H1 (cell line): ENCODE results near the gene DPRX. TPM values are rescaled to one million over a fixed set of nuclear protein-coding genes. Genes with fewer than 3 reads are reported as not detected.

Experiments used
- CTCF ChIA-PET: fragments of 300-600 bp; sonication (Branson Sonifier 250); formaldehyde crosslinking; loops from one replicate; lab custom pipeline; 2021; ENCODE audit not compliant: partially characterized antibody; lab: Charles Lee
- POLR2A ChIA-PET: fragments of 300-600 bp; sonication (Branson Sonifier 250); formaldehyde crosslinking; loops from one replicate; lab custom pipeline; 2021; ENCODE audit warnings: inconsistent platforms; ENCODE audit not compliant: partially characterized antibody; lab: Charles Lee
- DNase-seq, 2 experiments: peaks; one replicate each; pipeline versions ENCODE4 v3.0.0 to v3.0.0-alpha.2; 2010 to 2022; ENCODE audit warnings: low spot score in 2 of 2, low read depth in 1 of 2, mixed read lengths in 1 of 2
- FAIRE-seq: peaks from 2 replicates; lab custom pipeline; 2011; peaks lifted over from hg19 to GRCh38; lab: Jason Lieb, UNC
- H2AFZ ChIP-seq: 2 replicates; pipeline ENCODE4 v1.8.1; 2012; ENCODE audit warnings: low read length, inconsistent platforms
- H2AK5ac ChIP-seq: 2 replicates; pipeline ENCODE4 v1.6.1; 2013; ENCODE audit warnings: low read depth, low read length
- H2BK120ac ChIP-seq: replicated peaks from 2 replicates; pipeline ENCODE3; 2013; ENCODE audit warnings: low read depth, low read length, inconsistent platforms
- H2BK12ac ChIP-seq: 2 replicates; pipeline ENCODE4 v1.6.1; 2013; ENCODE audit warnings: low read depth, low read length
- H2BK15ac ChIP-seq: 2 replicates; pipeline ENCODE4 v1.6.1; 2013; ENCODE audit warnings: low read length
- H2BK20ac ChIP-seq: 2 replicates; pipeline ENCODE4 v1.6.1; 2013; ENCODE audit warnings: low read length
- H2BK5ac ChIP-seq: 2 replicates; pipeline ENCODE4 v1.6.1; 2013; ENCODE audit warnings: low read depth, low read length
- H3K14ac ChIP-seq: 2 replicates; pipeline ENCODE4 v1.6.1; 2013; ENCODE audit warnings: inconsistent platforms; ENCODE audit not compliant: insufficient read length
- H3K18ac ChIP-seq: 2 replicates; pipeline ENCODE4 v1.6.1; 2013; ENCODE audit warnings: low read length; ENCODE audit errors: extremely low read depth
- H3K23ac ChIP-seq: 2 replicates; pipeline ENCODE4 v1.6.1; 2013; ENCODE audit warnings: inconsistent platforms; ENCODE audit not compliant: insufficient read length
- H3K23me2 ChIP-seq: 2 replicates; pipeline ENCODE4 v1.6.1; 2013; ENCODE audit warnings: low read depth, low read length
- H3K27ac ChIP-seq: 2 replicates; pipeline ENCODE4 v1.6.1; 2011; ENCODE audit warnings: low read depth, low read length, inconsistent platforms
- H3K27me3 ChIP-seq, 4 experiments: replicated peaks in 1 of 4; 1 replicate in 1 of 4; 2 replicates in 3 of 4; pipeline versions ENCODE4 v1.6.1 to v1.8.1; 2011 to 2013; ENCODE audit warnings: low read length in 3 of 4, mild to moderate bottlenecking in 3 of 4, inconsistent platforms in 2 of 4, mixed read lengths in 2 of 4, moderate library complexity in 1 of 4; ENCODE audit not compliant: control insufficient read depth in 3 of 4, insufficient read depth in 3 of 4; ENCODE audit errors: extremely low read depth in 1 of 4
- H3K36me3 ChIP-seq, 4 experiments: 2 replicates each; pipeline versions ENCODE4 v1.6.1 to v1.8.1; 2011 to 2013; ENCODE audit warnings: mild to moderate bottlenecking in 4 of 4, low read length in 3 of 4, moderate library complexity in 2 of 4, control low read depth in 1 of 4, inconsistent platforms in 1 of 4; ENCODE audit not compliant: insufficient read depth in 4 of 4, control insufficient read depth in 2 of 4
- H3K4ac ChIP-seq: replicated peaks from 2 replicates; pipeline ENCODE3; 2013; ENCODE audit warnings: low read length, low read depth, mixed read lengths, inconsistent platforms; ENCODE audit not compliant: insufficient read length
- H3K4me1 ChIP-seq, 4 experiments: replicated peaks in 1 of 4; 1 replicate in 1 of 4; 2 replicates in 3 of 4; pipeline versions ENCODE4 v1.6.1 to v1.8.1; 2011 to 2013; ENCODE audit warnings: low read length in 3 of 4, inconsistent platforms in 2 of 4, mixed read lengths in 1 of 4; ENCODE audit not compliant: insufficient read depth in 4 of 4, control insufficient read depth in 3 of 4
- H3K4me2 ChIP-seq, 2 experiments: 2 replicates each; pipeline versions ENCODE4 v1.6.1 to v1.8.1; 2011 to 2013; ENCODE audit warnings: low read depth in 2 of 2, low read length in 2 of 2, control low read depth in 1 of 2, inconsistent platforms in 1 of 2, mild to moderate bottlenecking in 1 of 2; ENCODE audit not compliant: insufficient read depth in 1 of 2
- H3K4me3 ChIP-seq, 4 experiments: fragments of 200-600, 300-600 bp in 1 of 4; sonication (generic), shearing (Covaris generic), sonication (Bioruptor Twin) in 1 of 4; 2 replicates each; pipeline versions ENCODE4 v1.5.1 to v1.8.1; 2011 to 2016; ENCODE audit warnings: low read length in 4 of 4, low read depth in 3 of 4, control low read depth in 2 of 4, inconsistent platforms in 2 of 4, mild to moderate bottlenecking in 2 of 4, mixed read lengths in 1 of 4, moderate library complexity in 1 of 4; ENCODE audit not compliant: insufficient read depth in 2 of 4; ENCODE audit errors: extremely low read depth in 1 of 4
- H3K56ac ChIP-seq: replicated peaks from 2 replicates; pipeline ENCODE3; 2013; ENCODE audit warnings: low read depth, mild to moderate bottlenecking, mixed read lengths, low read length, inconsistent platforms; ENCODE audit not compliant: insufficient read length
- H3K79me1 ChIP-seq: 2 replicates; pipeline ENCODE4 v1.6.1; 2013; ENCODE audit warnings: low read depth, low read length, control low read depth
- H3K79me2 ChIP-seq, 2 experiments: 2 replicates each; pipeline versions ENCODE4 v1.6.1 to v1.8.1; 2012 to 2013; ENCODE audit warnings: low read length in 2 of 2, mild to moderate bottlenecking in 2 of 2, inconsistent platforms in 1 of 2; ENCODE audit not compliant: insufficient read depth in 2 of 2, control insufficient read depth in 1 of 2
- H3K9ac ChIP-seq, 4 experiments: replicated peaks in 1 of 4; 1 replicate in 1 of 4; 2 replicates in 3 of 4; pipeline versions ENCODE4 v1.6.1 to v1.8.1; 2011 to 2013; ENCODE audit warnings: low read depth in 3 of 4, low read length in 3 of 4, control low read depth in 2 of 4, mild to moderate bottlenecking in 2 of 4, moderate library complexity in 2 of 4, inconsistent platforms in 1 of 4; ENCODE audit errors: extremely low read depth in 1 of 4
- H3K9me3 ChIP-seq, 2 experiments: 2 replicates each; pipeline versions ENCODE4 v1.6.1 to v1.8.1; 2012 to 2013; ENCODE audit warnings: mild to moderate bottlenecking in 2 of 2, moderate library complexity in 2 of 2, control low read depth in 1 of 2, inconsistent platforms in 1 of 2, low read depth in 1 of 2, low read length in 1 of 2, mixed read lengths in 1 of 2; ENCODE audit not compliant: insufficient read depth in 2 of 2
- H4K20me1 ChIP-seq, 2 experiments: replicated peaks in 1 of 2; 2 replicates each; pipeline versions ENCODE3 to v1.8.1; 2011 to 2013; ENCODE audit warnings: inconsistent platforms in 2 of 2, low read length in 2 of 2, mild to moderate bottlenecking in 1 of 2; ENCODE audit not compliant: insufficient read depth in 2 of 2, control insufficient read depth in 1 of 2
- H4K5ac ChIP-seq: 2 replicates; pipeline ENCODE4 v1.6.1; 2013; ENCODE audit warnings: low read length, low read depth, mixed read lengths, inconsistent platforms; ENCODE audit not compliant: insufficient read length
- H4K8ac ChIP-seq: 2 replicates; pipeline ENCODE4 v1.8.0; 2013; ENCODE audit warnings: mild to moderate bottlenecking, moderate library complexity, low read length, inconsistent platforms; ENCODE audit not compliant: insufficient read depth; ENCODE audit errors: extremely low read depth
- H4K91ac ChIP-seq: replicated peaks from 2 replicates; pipeline ENCODE3; 2013; ENCODE audit warnings: low read length, mixed read lengths, inconsistent platforms; ENCODE audit not compliant: insufficient read length
- ATF3 ChIP-seq: IDR thresholded peaks from 2 replicates; pipeline ENCODE4 v1.6.1; 2011; ENCODE audit warnings: low read depth, mild to moderate bottlenecking, low read length; ENCODE audit not compliant: insufficient read depth
- BACH1 ChIP-seq: IDR thresholded peaks from 2 replicates; pipeline ENCODE4 v1.6.1; 2012; ENCODE audit warnings: low read length, improper control_type of control experiment
- BRCA1 ChIP-seq: IDR thresholded peaks from 2 replicates; pipeline ENCODE4 v1.6.1; 2012; ENCODE audit warnings: low read depth, low read length, improper control_type of control experiment
- CEBPB ChIP-seq: IDR thresholded peaks from 2 replicates; pipeline ENCODE4 v1.6.1; 2012; ENCODE audit warnings: low read depth, low read length
- EGR1 ChIP-seq: IDR thresholded peaks from 2 replicates; pipeline ENCODE4 v1.6.1; 2011; ENCODE audit warnings: low read depth, low read length, borderline replicate concordance
- EP300 ChIP-seq, 2 experiments: IDR thresholded peaks; 1 replicate in 1 of 2; 2 replicates in 1 of 2; pipeline ENCODE4 v1.6.1; 2011 to 2012; ENCODE audit warnings: low read depth in 2 of 2, low read length in 2 of 2, mild to moderate bottlenecking in 2 of 2, borderline replicate concordance in 1 of 2, inconsistent platforms in 1 of 2, moderate library complexity in 1 of 2
- HDAC6 ChIP-seq: IDR thresholded peaks from one replicate; pipeline ENCODE4 v1.7.1; 2012; ENCODE audit warnings: low read depth, mild to moderate bottlenecking, inconsistent platforms, low read length, moderate library complexity
- MAFK ChIP-seq: IDR thresholded peaks from 2 replicates; pipeline ENCODE4 v1.6.1; 2012; ENCODE audit warnings: low read depth, mild to moderate bottlenecking, improper control_type of control experiment, low read length
- RXRA ChIP-seq: IDR thresholded peaks from 2 replicates; pipeline ENCODE4 v1.6.1; 2011; ENCODE audit warnings: low read depth, mild to moderate bottlenecking, low read length, moderate library complexity; ENCODE audit not compliant: insufficient read depth
- TBP ChIP-seq: IDR thresholded peaks from 2 replicates; pipeline ENCODE4 v1.6.1; 2011; ENCODE audit warnings: low read depth, low read length, improper control_type of control experiment
- TCF12 ChIP-seq: IDR thresholded peaks from 2 replicates; pipeline ENCODE4 v1.6.1; 2011; ENCODE audit warnings: low read depth, mild to moderate bottlenecking, low read length
- WGBS, 2 experiments: shearing (Covaris generic) in 1 of 2; methylation state at CpG; one replicate each; pipeline versions ENCODE4 v1.1.6 to v1.1.7; 2013 to 2015; ENCODE audit warnings: low lambda C conversion rate in 2 of 2, mixed read lengths in 2 of 2, inconsistent platforms in 1 of 2, low coverage in 1 of 2, missing lambda C conversion rate in 1 of 2; ENCODE audit not compliant: insufficient replicate concordance in 2 of 2, insufficient coverage in 1 of 2, insufficient read length in 1 of 2; ENCODE audit errors: extremely low coverage in 1 of 2, missing lambda C conversion rate in 1 of 2; 5-methylcytosine and 5-hydroxymethylcytosine counted together
- polyA plus RNA-seq, 7 experiments: library from polyadenylated mRNA; depleted of rRNA in 3 of 7; stranded (reverse) in 5 of 7; unstranded in 2 of 7; fragments of >200 nt in 5 of 7; fragments of 200-250 nt in 2 of 7; gene quantifications; 1 replicate in 5 of 7; 2 replicates in 1 of 7; 4 replicates in 1 of 7; pipeline versions ENCODE4 v1.2.1 to v1.2.3, GENCODE V29; 2011 to 2013; ENCODE audit warnings: missing spikeins in 2 of 7, mixed read lengths in 2 of 7
- total RNA-seq: library from RNA; stranded (reverse); fragmentation: NEBNext Ultra II Directional; extraction: Animal tissue kit (Norgen Biotek cat#: 25700); gene quantifications from 2 replicates; pipeline ENCODE4 v1.2.1, GENCODE V29; 2021

Gene DPRX
- total and polyA plus RNA-seq, 2 of the 8 experiments (the other 6 are each of a cell fraction or from before 2014, with no cell fraction given): not detected

DNA sequence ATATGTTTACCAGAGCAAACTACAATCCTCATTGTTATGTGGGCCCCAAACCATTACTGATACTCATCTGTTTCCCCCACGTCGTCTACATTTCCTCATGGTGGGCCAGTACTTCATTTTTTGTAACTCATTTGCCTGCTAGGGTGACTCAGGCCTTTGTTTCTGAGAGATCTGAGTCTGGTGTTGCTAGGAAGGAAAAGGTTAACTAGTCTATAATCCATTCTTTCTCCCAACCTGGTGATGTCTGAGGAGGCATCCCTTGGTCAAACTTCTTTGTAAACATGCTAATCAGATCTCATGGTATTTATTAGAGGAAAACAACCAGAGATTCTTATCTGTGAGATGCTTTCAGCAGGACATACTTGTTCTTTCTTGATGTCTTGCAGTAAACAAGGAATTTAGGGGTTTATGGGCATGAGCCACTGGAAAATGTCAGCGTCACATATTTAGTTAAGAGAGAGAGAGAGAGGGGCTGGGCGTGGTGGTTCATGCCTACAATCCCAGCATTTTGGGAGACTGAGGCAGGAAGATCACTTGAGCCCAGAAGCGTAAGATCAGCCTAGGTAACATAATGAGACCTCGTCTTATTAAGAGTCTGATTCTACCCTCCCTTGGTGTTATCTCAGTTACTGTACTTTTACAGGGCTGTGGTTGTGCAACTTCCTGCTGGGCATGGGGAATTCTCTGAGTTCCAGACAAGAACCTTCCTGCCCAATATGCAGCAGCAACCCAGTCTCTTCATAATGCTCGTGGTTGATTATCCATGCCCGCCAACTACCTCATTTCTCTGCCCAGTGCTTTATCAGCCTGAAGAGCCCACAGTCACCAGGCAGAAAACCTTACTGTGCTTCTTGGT lies 9.7 kb upstream of the DPRX start:
- no peaks in the 10 kb centered on the region for H3K9me3 ChIP-seq
- peak overlapping the region; percentile 68; the same call in 1 of the 2 replicates for H2BK12ac ChIP-seq
- FAIRE-seq (no peak), DNase-seq (no peak)
- WGBS, 2 experiments: 86% methylated on average over 8 of the region's 8 CpGs; no CpG with 5 or more reads in 1 of the 2 experiments
- H4K91ac ChIP-seq: peak overlapping the region; percentile 52
- no peak overlapping the region for H4K8ac ChIP-seq
- H3K56ac ChIP-seq: no peak overlapping the region
- no peaks in the 10 kb centered on the region for H3K79me2 ChIP-seq
- peak overlapping the region; percentile 37; the same call in 1 of the 2 replicates for H2BK5ac ChIP-seq
- H2AFZ ChIP-seq: peak overlapping the region; percentile 86
- H3K23me2 ChIP-seq: no peaks in the 10 kb centered on the region
- H3K18ac ChIP-seq: peak overlapping the region; percentile 39; the same call in 1 of the 2 replicates
- H2BK120ac ChIP-seq: peak overlapping the region; percentile 60
- POLR2A ChIA-PET: interaction anchor here (0.5 to 0.9 kb wide), 4 partner anchors 8 to 45 kb away, joined by 3 to 4 read pairs (median 4); no protein-coding TSS in a partner anchor
- no peak overlapping the region for H4K5ac ChIP-seq
- H2AK5ac ChIP-seq: 0 out of 2 replicates have a peak overlapping the region, but pooled peaks have one; percentile 49
- no peak overlapping the region for H3K23ac ChIP-seq
- H3K27ac ChIP-seq: no peak overlapping the region
- peak overlapping the region; percentile 61; the same call in 1 of the 2 replicates for H2BK15ac ChIP-seq
- CTCF ChIA-PET: no interaction called here
- H3K27me3 ChIP-seq: no peaks in the 10 kb centered on the region
- H3K79me1 ChIP-seq: no peaks in the 10 kb centered on the region
- H3K4me2 ChIP-seq: no peak overlapping the region
- H4K20me1 ChIP-seq: no peaks in the 10 kb centered on the region
- peak overlapping the region; percentile 99; the same call in 1 of the 2 replicates for H2BK20ac ChIP-seq
- H3K14ac ChIP-seq: no peak overlapping the region
- no peaks in the 10 kb centered on the region; a peak in 1 of 7 replicates for H3K4me1 ChIP-seq
- H3K4me3 ChIP-seq: no peak overlapping the region
- H3K9ac ChIP-seq: no peak overlapping the region
- H3K4ac ChIP-seq: no peak overlapping the region
- no peaks in the 10 kb centered on the region for H3K36me3 ChIP-seq
- TF ChIP-seq EP300 (IDR thresholded peaks at IDR 0.05; ENCODE audit: borderline replicate concordance in 1 of 2, low read depth in 2 of 2, low read length in 2 of 2): no peak
- TF ChIP-seq TCF12: no peak
- TF ChIP-seq HDAC6: no peak
- TF ChIP-seq ATF3: no peak
- no peak for TF ChIP-seq EGR1
- TF ChIP-seq CEBPB: 0 out of 2 replicates have a peak, but pooled peaks have one; percentile 6
- TF ChIP-seq MAFK: no peak
- no peak for TF ChIP-seq BACH1
- TF ChIP-seq BRCA1: no peak
- TF ChIP-seq TBP: 0 out of 2 replicates have a peak, but pooled peaks have one; percentile 51
- TF ChIP-seq RXRA: no peak
